ENCODE results near the gene COMMD8.
"Not testable (repeated sequence)": the region's sequence is repeated elsewhere in the genome, so short reads cannot be mapped to it uniquely, and the experiment has no call there.

The COMMD8 gene

DNA sequence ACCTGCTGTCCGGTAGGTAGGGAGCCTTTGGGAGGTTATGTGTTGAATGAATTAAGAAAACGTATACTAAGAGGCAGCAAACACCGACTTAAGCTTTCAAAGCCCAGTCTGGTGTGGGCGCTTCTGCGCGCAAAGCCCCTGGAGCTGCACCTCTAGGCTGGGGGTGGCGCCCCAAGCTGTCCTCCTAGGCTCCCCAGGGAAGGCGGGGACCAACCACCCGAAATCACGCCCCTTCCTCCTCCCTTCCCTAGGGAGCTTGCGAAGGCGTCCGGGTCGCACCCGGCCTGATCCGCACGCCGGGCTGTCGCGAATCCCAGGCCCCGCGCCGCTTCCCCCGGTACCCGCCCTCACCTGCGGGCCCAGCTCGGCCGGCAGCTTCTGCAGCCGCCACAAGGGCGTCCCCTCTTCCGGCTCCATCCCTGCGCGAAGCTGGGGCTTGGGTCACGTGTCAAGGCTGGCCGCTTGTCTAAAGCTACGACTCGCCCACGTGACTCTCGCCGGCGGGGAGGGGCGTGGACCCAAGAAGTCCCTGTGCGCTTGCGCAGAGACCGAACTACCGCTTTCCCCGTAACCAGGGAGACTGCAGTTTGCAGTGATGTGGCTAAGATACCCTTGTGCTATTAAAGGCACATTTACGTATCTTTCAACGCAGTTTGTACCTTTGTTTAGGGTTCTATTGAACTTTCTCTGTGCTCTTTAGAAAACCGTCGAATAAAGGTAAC, at the start of gene COMMD8:
TSS of gene COMMD8 (minus strand) at position 468 of the 722 bp plus-strand sequence. CDS start at position 417, 51 bp downstream.
- peak; percentile 98 for DNase-seq (ENCODE audit: low spot score)

- peak; percentile 27 for DNase-seq (ENCODE audit: low spot score)
Observed at GRCh38 chr4:47510506-47511143, 47.1 kb upstream of the COMMD8 start.

DNA sequence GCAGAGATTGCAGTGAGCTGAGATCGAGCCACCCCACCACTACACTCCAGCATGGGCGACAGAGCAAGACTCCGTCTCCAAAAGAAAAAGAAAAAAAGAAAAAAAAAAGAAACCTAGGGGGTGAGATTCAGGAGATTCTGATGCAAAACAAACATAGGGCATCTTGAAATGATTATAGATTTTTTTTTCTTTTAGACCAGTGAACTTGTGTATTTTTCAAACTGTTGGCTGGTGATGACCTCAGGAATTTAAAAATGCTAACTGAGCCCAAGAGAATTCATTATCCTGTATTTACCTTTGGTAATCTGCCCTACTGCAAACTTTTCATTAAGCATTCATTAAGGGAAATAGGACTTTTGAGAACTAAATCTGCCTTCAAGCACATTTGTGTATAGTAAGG, 42.2 kb upstream of the COMMD8 start:
- no peak for DNase-seq (ENCODE audit: low spot score)

DNA sequence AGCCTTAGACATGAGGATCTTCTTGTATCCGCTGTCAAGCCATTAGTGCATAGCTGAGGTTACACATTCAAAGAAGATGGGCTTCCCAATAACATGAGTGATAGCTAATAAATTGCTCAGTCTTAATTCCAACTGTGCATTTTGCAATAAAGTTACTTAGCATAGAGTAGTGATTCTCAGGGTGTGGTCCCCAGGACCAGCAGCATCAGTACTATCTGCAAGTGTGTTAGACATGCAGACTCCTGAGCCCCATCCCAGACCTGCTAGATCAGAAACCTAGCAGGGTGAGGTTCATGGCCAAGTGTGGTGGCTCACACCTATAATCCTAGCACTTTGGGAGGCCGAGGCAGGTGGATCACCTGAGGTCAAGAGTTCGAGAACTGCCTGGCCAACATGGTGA, 41.6 kb upstream of the COMMD8 start:
- no peak for DNase-seq (ENCODE audit: low spot score)

GRCh38 chr4:47500776-47501175, 37.3 kb upstream of the COMMD8 start:
- no peak for DNase-seq (ENCODE audit: low spot score)

GRCh38 chr4:47499700-47500099, 36.2 kb upstream of the COMMD8 start:
- no peak for DNase-seq (ENCODE audit: low spot score)

DNA sequence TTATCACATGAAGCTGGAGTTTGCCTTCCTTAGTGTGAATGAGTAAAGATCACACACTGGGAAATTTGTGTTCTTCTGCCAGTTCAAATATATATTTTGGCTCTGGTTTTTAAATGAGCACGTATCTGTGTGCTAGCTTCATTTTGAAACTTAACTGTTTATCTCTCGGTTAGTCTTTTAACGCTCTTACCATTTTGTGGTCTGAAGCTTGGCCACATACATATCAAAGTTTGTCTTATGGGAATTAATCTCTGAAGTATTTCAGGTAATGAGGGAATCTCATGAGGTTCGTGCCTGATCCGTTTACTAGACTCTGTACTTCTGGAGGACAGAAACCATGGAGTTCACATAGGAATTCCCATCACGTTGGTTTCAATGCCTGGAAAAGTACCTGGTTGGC, 35.4 kb upstream of the COMMD8 start:
- DNase-seq (ENCODE audit: low spot score) = no peak

DNA sequence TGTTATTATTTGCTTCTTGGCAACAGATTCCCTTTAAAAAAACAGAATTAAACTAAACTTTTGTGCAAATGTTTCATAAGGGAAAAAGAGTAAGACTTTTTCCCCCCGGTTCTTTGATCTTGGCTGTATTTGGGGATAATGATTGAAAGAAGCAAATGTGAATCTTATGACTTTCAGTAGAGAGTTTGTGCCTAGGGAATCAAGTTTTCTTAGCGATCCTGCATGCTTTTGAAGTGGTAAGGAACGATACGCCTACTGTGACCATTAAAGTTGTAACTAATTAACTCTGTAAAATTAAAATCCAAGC, 30.6 kb upstream of the COMMD8 start:
- no peak for DNase-seq (ENCODE audit: low spot score)

- no peak for DNase-seq (ENCODE audit: low spot score)
Observed at GRCh38 chr4:47493238-47494123, 30.0 kb upstream of the COMMD8 start.

DNA sequence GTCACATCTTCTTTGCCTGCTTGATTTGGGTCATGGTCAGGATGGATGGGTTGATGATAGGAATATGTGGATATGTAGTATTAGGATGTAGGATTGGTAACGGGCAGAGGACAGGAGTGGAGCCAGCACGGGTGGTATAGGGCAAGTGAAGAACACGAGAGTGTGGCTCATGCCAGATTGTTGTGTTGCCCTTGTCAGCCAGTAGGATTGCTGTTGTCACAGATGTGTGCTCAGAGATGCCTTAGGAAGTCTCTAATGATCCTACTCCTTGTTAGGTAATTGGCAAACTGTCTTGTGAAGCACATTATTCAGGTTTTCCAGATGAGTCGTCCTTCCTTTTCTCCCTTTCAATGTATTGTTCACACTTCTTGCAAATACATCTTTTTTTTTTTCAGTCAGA, 27.0 kb upstream of the COMMD8 start:
- peak; percentile 12 for DNase-seq (ENCODE audit: low spot score)

DNA sequence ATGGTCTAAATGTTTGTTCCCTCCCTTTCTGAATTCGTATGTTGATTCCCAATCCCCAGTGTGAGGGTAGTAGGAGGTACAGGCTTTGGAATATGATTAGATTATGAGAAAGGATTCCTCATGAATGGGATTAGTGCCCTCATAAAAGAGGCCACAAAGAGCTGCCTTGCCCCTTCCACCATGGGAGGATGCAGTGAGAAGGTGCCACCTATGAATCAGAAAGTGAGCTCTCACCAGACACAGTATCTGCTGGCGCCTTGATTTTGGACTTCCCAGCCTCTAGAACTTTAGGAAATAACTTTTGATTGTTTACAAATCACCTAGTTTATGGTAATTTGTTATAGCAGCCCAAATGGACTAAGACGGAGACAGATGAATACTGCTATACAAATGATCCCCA, 25.2 kb upstream of the COMMD8 start:
- DNase-seq (ENCODE audit: low spot score) = no peak

GRCh38 chr4:47486727-47487126, 23.2 kb upstream of the COMMD8 start:
- DNase-seq (ENCODE audit: low spot score) = not testable (repeated sequence)

DNA sequence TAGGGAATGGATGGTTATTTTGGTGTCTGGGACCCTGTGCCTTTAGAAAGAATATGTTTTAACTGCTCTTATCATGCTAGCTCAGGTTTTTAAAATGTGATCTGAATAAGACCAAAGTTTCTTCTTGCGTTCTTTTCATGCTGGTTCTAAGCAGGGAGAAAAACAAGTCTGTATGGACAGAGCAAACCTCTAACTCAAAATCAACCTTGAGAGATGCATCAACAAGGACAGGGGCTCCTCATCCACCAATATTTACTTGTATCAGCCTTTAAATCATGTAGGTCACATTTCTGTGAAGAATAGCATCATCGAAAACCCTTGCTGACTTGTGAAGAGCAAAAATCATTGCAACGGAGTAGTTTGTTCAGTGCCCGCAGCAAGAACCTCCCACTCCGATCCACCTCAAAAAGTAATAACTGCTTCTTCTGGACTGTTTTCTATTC, 22.8 kb upstream of the COMMD8 start:
- DNase-seq (ENCODE audit: low spot score) = no peak

DNA sequence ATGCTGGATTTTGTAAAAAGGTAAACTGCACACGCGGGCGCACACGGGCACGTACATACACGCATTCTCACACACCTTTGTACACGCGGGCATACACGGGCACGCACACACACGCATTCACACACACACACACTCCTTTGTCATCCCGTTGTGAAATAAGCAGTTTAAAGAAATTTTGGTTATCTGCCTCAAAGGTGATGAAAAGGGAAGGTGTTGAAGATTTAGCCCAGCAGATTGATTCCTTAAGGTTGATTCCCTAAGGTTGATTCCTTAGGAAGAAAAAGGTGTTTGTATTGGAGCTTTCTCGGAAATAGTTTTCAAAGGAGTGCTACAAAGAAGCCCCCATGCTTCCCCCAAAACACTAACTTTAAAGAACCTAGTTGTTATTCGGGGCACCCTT, 22.3 kb upstream of the COMMD8 start:
- no peak for DNase-seq (ENCODE audit: low spot score)

DNA sequence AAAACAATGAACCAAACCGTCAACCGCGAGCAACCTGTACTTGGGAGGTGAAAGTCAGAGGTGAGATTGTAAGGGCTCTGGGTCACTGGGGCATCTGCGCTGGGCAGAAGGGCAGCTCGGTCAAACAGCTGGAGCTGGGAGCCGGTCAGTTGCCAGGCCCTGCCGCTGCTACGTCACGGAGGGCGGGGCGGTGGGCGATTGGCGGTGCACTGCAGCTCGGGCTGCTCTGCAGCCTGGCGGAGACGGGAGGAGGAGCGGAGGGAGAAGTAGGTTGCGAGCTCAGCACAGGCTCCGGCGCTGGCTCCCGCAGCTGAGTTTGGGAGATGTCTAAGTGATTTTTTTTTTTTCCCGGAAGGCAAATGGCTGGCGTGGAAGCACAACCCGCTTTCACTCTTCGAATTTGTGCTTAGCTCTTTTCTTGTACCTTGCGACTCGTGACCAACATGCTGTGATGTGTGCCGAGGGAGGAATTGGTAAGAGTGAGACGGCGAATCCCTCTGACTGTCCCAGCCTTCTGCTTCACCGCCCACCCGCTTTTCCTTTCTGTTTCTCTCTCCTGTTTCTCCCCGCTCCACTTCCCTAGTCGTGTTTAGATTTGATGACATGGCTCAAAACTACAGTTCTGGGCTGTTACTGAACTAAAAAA, 21.7 kb upstream of the COMMD8 start, which contains the start of gene ATP10D:
TSS of gene ATP10D (plus strand) at position 229 of the 646 bp plus-strand sequence. CDS start 27,266 bp downstream, outside the sequence.
- DNase-seq (ENCODE audit: low spot score) = peak; percentile 95

GRCh38 chr4:47484168-47484567, 20.7 kb upstream of the COMMD8 start:
- no peak for DNase-seq (ENCODE audit: low spot score)

- no peak for DNase-seq (ENCODE audit: low spot score)
Observed at GRCh38 chr4:47483745-47484144, 20.2 kb upstream of the COMMD8 start.

GRCh38 chr4:47482326-47482725, 18.8 kb upstream of the COMMD8 start:
- peak; percentile 10 for DNase-seq (ENCODE audit: low spot score)

DNA sequence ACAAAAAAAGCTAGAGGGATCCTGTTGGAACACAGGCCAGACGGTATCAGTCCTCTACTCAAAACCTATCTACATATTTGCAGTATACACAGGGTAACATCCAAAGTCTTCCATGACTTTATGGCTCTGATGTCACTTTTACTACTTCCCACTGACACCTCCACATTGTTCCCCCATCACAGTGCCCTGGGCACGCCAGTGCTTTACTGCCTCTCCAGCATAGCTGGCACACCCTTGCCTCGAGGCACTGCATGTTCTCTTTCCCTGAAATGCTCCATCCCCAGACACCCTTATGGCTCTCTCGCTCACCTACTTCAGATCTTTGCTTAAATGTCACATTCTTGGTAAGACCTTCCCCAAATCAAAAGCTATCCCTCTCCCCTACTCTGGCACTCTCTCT, 15.3 kb upstream of the COMMD8 start:
- no peak for DNase-seq (ENCODE audit: low spot score)

GRCh38 chr4:47475411-47475810, 11.9 kb upstream of the COMMD8 start:
- DNase-seq (ENCODE audit: low spot score) = no peak

DNA sequence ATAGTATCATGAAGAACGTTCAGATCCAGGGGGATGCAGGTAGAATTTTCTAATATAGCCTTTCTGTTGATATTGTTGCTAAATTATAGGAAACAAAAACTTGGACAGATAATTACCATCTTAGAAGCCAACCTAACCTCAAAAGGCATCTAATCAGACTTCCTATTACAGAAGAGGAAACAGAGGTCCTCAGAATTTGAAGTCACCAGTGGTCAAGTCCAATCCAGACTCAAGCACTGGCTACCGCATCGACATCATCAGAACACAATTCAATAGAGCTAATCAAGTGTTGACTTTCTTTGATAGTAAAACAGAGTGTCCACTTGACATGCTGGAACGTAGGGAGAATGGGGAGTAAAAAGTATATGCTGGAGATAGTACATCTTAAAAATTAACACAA, 11.3 kb upstream of the COMMD8 start:
- DNase-seq (ENCODE audit: low spot score) = no peak

DNA sequence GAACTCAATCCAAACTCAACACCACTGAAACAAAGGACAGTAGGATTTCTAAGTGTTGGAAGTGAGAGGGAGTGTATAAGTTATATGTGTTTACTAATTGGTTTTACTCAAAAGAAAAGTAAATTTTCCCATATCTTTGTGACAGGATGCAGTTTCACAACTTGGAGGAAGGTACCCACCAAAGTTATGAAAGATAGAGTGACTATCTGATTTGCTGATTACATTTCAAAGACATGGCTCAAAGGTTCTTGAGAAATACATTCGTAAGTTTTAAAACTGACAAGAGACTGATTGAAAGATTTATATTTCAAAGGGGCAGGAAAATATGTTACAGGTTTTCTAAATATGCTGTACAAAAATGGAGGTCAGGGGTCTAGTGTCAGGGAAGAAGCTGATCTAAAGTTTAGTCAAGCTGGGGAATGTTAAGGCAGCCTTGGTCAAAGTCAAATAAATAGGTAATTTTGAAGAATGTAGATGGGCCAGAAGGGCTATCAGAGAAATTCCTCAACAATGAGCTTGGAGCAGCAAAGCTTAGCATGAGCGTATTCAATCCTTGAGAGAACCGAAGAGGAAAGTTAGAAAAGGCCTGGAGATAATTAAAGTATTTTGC, 9.7 kb upstream of the COMMD8 start:
- DNase-seq (ENCODE audit: low spot score) = no peak

Data from AG08395 (cell line).